ENCODE results near the gene DBP.

Gene DBP

DNA sequence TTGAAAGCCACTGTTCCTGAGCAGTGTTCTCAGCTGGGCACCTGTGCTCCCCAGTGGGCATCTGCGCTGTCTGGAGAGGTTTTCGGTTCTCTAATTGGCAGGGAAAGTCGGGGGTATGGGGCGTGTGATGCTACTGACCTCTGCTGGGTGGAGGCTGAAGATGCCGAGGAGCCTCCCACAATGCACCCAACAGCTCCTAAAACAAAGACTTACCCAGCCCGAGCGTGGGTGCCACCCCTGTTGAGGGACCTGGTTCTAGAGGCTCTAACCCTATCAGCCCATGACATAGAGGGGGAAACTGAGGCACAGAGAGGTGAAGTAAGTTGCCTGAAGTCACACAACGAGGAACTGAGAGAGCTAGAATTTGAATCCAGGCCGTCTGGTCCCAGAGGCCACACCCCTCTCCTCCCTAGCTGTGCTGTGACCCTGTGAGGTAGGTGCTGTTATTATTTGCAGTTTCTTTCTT is 28.3 kb downstream of the DBP start:
- DNase-seq: peak in 3 of 5 experiments; percentile 18 to 80 (median 33)

DNA sequence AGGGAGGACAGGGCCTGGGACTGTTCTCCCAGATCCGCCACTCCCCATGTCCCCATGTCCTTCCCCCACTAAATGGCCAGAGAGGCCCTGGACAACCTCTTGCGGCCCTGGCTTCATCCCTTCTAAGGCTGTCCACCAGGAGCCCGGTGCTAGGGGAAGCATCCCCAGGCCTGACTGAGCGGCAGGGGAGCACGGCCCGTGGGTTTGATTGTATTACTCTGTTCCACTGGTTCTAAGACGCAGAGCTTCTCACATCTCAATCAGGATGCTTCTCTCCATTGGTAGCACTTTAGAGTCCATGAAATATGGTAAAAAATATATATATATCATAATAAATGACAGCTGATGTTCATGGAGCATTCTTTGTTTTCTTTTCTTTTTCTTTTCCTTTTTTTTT is 29.8 kb downstream of the DBP start:
- no peak for DNase-seq

GRCh38 chr19:48606463-48607358 is 30.5 kb downstream of the DBP start, which contains the start of gene SPACA4:
Gene SPACA4, plus strand, starts transcription at chr19:48606742. Its CDS starts 237 bp downstream, at chr19:48606979.
- DNase-seq: no peak

DNA sequence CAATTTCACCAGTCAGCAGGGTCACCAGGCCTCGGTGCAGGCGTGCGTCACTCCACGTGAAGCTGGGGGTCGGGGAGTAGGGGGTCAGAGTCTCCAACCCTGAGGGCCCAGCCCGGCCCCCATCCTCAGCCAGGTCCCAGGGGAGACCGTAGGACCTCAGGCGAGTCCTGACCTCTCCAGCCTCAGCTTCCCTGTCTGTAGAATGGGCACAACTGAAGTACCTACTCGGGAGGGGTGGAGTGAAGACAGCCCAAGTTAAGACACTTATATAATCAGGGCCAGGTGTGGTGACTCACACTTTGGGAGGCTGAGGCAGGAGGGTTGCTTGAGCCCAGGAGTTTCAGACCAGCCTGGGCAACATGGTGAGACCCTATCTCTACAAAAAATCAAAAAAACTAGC is 33.3 kb downstream of the DBP start:
- DNase-seq: no peak

DNA sequence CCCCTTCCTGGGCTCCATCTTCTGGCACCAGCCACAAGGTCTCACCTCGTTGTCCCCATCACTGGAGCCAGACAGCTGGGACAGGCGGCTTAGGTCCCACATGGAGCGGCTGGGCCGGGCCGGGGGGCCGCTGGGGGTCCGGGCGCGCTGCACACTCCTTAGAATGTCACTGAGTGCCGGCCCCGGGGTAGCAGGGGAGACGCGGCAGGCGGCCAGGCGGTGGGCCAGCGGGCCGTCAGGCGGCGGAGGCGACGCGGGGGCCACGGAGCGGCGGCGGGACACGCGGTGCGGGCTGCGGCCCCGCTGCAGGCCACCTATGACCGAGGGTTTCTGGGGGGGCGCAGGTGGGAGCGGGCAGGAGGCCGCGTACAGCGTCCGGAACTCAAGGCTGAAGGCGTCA is 33.7 kb downstream of the DBP start:
- no peak for DNase-seq

- no peak for DNase-seq
Observed at GRCh38 chr19:48603001-48603400, 34.2 kb downstream of the DBP start.

GRCh38 chr19:48600679-48601417 is 36.3 kb downstream of the DBP start:
- no peak for DNase-seq

DNA sequence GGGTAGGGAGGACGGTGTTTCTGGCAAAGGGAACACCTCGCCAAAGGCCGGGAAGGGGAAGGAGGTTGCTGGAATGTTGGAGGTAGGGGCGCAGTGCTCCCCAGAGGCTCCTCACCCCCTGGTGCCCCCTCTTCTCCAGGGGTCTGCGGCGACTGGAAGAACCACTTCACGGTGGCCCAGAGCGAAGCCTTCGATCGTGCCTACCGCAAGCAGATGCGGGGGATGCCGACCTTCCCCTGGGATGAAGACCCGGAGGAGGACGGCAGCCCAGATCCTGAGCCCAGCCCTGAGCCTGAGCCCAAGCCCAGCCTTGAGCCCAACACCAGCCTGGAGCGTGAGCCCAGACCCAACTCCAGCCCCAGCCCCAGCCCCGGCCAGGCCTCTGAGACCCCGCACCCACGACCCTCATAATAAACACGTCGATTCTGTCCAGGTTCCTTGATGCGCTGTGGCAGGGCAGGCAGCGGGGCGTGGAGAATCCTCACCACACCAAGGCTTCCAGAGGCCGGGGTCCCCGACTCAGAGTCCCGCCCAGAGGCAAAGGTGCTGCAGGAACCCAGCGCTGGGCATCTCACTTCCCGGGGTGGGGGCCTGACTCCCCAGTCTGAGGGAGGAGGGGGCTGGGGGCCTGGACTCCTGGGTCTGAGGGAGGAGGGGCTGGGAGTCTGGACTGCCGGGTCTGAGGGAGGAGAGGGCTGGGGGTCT is 38.0 kb downstream of the DBP start:
- no peak for DNase-seq

GRCh38 chr19:48596679-48597465 is 40.3 kb downstream of the DBP start:
- DNase-seq: peak in 3 of 5 experiments; percentile 37 to 92 (median 37)

GRCh38 chr19:48596237-48596636 is 40.9 kb downstream of the DBP start:
- DNase-seq: no peak

GRCh38 chr19:48595833-48596232 is 41.3 kb downstream of the DBP start:
- DNase-seq: no peak

DNA sequence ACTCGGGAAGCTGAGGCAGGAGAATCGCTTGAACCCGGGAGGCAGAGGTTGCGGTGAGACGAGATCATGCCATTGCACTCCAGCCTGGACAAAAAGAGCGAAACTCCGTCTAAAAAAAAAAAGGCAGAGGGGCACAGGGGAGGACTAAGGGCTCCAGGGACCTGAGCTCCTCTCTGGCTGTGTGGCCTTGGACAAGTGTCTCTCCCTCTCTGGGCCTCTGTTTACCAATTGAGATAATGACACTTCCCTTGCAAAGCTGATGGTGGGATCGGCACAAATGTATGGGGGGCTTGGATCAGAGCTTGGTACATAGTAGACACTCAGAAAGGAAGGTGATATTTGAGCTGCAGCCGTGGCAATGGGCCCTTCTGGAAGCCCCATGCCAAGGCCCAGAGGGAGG is 42.0 kb downstream of the DBP start:
- no peak for DNase-seq

DNA sequence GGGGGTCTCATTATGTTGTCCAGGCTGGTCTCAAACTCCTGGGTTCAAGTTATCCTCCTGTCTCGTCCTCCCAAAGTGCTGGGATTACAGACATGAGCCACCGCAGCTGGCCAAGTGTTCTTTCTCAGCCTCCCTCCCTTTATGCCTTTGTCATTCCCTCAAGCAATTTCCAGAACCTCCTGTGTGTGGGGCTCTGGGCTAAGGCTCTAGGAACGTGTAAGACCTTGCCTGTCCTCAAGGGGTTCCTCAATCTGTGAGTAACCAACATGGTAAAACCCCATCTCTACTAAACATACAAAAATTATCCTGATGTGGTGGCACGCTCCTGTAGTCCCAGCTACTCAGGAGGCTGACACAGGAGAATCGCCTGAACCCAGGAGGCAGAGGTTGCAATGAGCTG is 46.2 kb downstream of the DBP start:
- DNase-seq: no peak

- peak; percentile 62 to 82 (median 81) for DNase-seq
Observed at GRCh38 chr19:48588670-48589401, 48.3 kb downstream of the DBP start.

- DNase-seq: no peak
Observed at GRCh38 chr19:48587387-48587786, 49.8 kb downstream of the DBP start.

DNA sequence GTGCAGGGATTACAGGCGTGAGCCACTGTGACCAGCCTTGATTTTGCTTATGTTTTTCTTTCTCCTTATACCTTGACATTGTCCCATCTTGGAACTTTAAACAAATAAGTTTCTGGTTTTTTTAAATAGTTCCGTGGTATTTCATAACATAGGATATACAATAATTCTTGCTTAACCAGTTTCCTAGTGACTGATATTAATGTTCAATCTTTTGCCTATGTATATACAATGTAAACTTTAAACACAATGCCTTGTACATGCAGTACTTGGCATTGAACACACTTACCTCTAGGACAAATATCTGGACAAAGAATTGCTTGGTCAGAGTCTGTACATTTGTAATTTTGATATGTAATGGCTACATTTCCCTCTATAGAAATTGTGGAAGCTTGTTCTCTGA is 55.0 kb downstream of the DBP start:
- no peak for DNase-seq
